HepG2 (cell line): ENCODE results near the gene SMYD1.

Source experiments
- CREB1 ChIP-seq, 2 experiments: fragments of 450-650 bp in 1 of 2; IDR thresholded peaks; 2 replicates each; pipeline ENCODE4 v1.6.1; 2016 to 2017; ENCODE audit warnings: control low read depth in 1 of 2, mild to moderate bottlenecking in 1 of 2, missing compliant biosample characterization in 1 of 2, missing genetic modification characterization in 1 of 2
- EZH2 ChIP-seq: conservative IDR thresholded peaks from 2 replicates; pipeline ENCODE4 v1.6.1; 2012; ENCODE audit warnings: mild to moderate bottlenecking, low read depth, low read length, moderate library complexity
- NR2F6 ChIP-seq, 2 experiments: IDR thresholded peaks; 2 replicates each; pipeline ENCODE4 v1.6.1; 2016; ENCODE audit warnings: antibody characterized with exemption in 1 of 2, mild to moderate bottlenecking in 1 of 2
- POLR2A ChIP-seq, 2 experiments: IDR thresholded peaks; 2 replicates each; pipeline ENCODE4 v1.6.1; 2011; ENCODE audit warnings: low read depth in 2 of 2, low read length in 2 of 2, mild to moderate bottlenecking in 1 of 2, moderate library complexity in 1 of 2; ENCODE audit not compliant: insufficient read depth in 1 of 2
- RFX5 ChIP-seq: IDR thresholded peaks from 2 replicates; pipeline ENCODE4 v1.6.1; 2011; ENCODE audit warnings: low read depth, low read length, improper control_type of control experiment
- SMC3 ChIP-seq: IDR thresholded peaks from 2 replicates; pipeline ENCODE4 v1.6.1; 2011; ENCODE audit warnings: low read length, improper control_type of control experiment
- SP1 ChIP-seq, 2 experiments: fragments of 450-650 bp in 1 of 2; sonication (generic) in 1 of 2; formaldehyde crosslinking in 1 of 2; IDR thresholded peaks; 2 replicates each; pipeline versions ENCODE4 v1.4.0 to v1.6.1; 2016 to 2020; ENCODE audit warnings: missing genetic modification reagents in 1 of 2
- ZFP36 ChIP-seq: fragments of 150-350 bp; IDR thresholded peaks from 2 replicates; pipeline ENCODE4 v1.6.1; 2018; ENCODE audit warnings: borderline replicate concordance, low read length, low read depth; ENCODE audit not compliant: partially characterized antibody
- TF ChIP-seq, protein P1 (sequence below): sonication (generic); formaldehyde crosslinking; IDR thresholded peaks from 2 replicates; pipeline ENCODE4 v1.5.0; 2020; ENCODE audit warnings: mild to moderate bottlenecking, missing genetic modification reagents, moderate library complexity

DNA sequence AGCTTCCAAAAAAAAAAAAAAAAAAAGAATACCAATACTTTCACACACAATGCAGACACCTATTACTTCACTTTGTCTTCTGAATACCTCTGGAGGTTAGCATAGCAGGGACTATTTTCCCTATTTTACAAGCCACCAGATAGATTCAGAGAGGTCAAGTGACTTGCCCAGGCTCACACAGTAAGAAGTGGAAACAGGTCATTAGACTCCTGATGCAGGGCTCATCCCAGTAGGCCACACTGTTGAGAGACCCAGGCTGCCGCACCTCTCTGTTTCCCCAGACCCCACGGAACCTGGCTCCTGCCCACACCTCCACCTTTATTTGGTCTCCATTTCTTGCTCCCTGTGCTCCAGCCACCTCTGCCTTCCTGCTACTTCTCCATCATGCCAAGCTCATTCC, 19.4 kb downstream of the SMYD1 start:
- TF ChIP-seq, protein P1, sequence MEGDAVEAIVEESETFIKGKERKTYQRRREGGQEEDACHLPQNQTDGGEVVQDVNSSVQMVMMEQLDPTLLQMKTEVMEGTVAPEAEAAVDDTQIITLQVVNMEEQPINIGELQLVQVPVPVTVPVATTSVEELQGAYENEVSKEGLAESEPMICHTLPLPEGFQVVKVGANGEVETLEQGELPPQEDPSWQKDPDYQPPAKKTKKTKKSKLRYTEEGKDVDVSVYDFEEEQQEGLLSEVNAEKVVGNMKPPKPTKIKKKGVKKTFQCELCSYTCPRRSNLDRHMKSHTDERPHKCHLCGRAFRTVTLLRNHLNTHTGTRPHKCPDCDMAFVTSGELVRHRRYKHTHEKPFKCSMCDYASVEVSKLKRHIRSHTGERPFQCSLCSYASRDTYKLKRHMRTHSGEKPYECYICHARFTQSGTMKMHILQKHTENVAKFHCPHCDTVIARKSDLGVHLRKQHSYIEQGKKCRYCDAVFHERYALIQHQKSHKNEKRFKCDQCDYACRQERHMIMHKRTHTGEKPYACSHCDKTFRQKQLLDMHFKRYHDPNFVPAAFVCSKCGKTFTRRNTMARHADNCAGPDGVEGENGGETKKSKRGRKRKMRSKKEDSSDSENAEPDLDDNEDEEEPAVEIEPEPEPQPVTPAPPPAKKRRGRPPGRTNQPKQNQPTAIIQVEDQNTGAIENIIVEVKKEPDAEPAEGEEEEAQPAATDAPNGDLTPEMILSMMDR (CRISPR knock-in tag): no peak
- TF ChIP-seq SMC3 (no peak), RFX5 (no peak), POLR2A (IDR thresholded peaks at IDR 0.05; ENCODE audit: insufficient read depth in 1 of 2, low read depth in 2 of 2, low read length in 2 of 2) (no peak), NR2F6 (IDR thresholded peaks at IDR 0.05) (no peak), NR2F6 (CRISPR knock-in tag; IDR thresholded peaks at IDR 0.05) (no peak), ZFP36 (no peak), CREB1 (IDR thresholded peaks at IDR 0.05) (no peak), CREB1 (CRISPR knock-in tag; IDR thresholded peaks at IDR 0.05) (no peak), EZH2 (no peak), SP1 (IDR thresholded peaks at IDR 0.05) (no peak), SP1 (CRISPR knock-in tag; IDR thresholded peaks at IDR 0.05) (no peak)
